AG10803 (cell line): ENCODE measurements around the gene IBA57.

ENCODE experiments used
- DNase-seq: peaks from one replicate; pipeline ENCODE4 v3.0.0; 2010; ENCODE audit warnings: low read depth
- H3K4me3 ChIP-seq: 2 replicates; pipeline ENCODE4 v1.5.1; 2011; ENCODE audit warnings: mild to moderate bottlenecking, low read length, control low read depth
- CTCF ChIP-seq: conservative IDR thresholded peaks from 2 replicates; pipeline ENCODE4 v1.5.1; 2011; ENCODE audit warnings: mild to moderate bottlenecking, low read length, control low read depth, inconsistent platforms

IBA57 gene

GRCh38 chr1:228174482-228175315, 9.1 kb downstream of the IBA57 start:
- DNase-seq, result no peak
- H3K4me3 ChIP-seq, result no peak overlapping the region
- no peak for TF ChIP-seq CTCF

- no peak for DNase-seq
- no peak overlapping the region for H3K4me3 ChIP-seq
- TF ChIP-seq CTCF, result no peak
These were observed 9.9 kb downstream of the IBA57 start for GRCh38 chr1:228175316-228176023.

- no peak for TF ChIP-seq CTCF
- DNase-seq, result no peak
- no peak overlapping the region for H3K4me3 ChIP-seq
These were observed 10.4 kb downstream of the IBA57 start for GRCh38 chr1:228176024-228176395.

- H3K4me3 ChIP-seq, result no peak overlapping the region
- DNase-seq, result no peak
- no peak for TF ChIP-seq CTCF
These were observed 11.0 kb downstream of the IBA57 start for GRCh38 chr1:228176461-228177182.

- TF ChIP-seq CTCF, result no peak
- no peak overlapping the region for H3K4me3 ChIP-seq
- DNase-seq, result no peak
These were observed 11.5 kb downstream of the IBA57 start for GRCh38 chr1:228177183-228177475.

- no peak for TF ChIP-seq CTCF
- DNase-seq, result no peak
- no peak overlapping the region for H3K4me3 ChIP-seq
These were observed 12.4 kb downstream of the IBA57 start for GRCh38 chr1:228177721-228178710.
